Inflammatory macrophage treated with lipopolysaccharide for 4 hours (primary cell): ENCODE measurements around the gene BBS9.
"Not testable (repeated sequence)": the region's sequence is repeated elsewhere in the genome, so short reads cannot be mapped to it uniquely, and the experiment has no call there.

Experiments
- DNase-seq: peaks from one replicate; pipeline ENCODE4 v3.0.0-alpha.2; 2020

BBS9 gene

DNA sequence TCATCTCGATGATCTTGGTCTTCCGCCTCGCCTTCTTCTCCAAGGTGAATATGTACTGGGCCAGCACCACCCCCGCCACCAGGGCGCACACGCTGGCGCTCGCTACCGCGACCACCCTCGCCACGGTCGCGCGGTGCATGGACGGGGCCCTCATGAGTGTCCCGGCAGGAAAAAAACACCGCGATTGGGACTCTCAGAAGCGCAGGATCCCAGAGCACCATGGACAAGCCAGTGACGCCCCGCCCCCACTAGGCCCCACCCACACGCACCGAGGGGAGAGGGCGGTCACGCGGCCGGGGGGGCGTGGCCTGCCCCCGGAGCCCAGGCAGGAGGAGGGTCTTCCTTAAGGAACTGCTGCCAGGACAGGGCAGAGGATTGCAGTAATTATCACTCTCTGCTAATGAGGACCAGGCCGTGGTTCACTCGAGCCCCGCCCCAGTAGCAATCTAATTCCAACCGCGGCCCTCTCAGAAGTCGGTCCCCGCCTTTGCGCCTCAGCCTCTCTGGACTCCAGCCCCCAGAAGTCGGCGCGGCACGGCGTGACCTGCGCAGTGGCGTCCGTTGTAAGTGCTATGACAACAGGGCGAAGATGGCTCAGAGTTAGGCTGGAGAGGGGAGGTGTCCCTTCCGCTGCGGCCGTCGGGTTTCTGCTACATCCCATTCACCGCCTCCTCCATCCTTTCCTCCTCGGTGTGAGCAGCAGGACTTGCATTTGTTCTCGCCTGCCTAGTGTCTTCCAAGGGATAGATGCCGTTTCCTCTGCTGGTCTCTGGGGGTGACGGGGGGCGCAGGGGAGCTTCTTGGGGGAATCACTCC lies at the start of gene BBS9:
BBS9 (plus strand) TSS at position 575 of the 816 bp plus-strand sequence. CDS start 16,689 bp downstream, outside the sequence.
- DNase-seq = peak; percentile 96

- DNase-seq = no peak
Measured at GRCh38 chr7:33079763-33080690, 49.3 kb upstream of the BBS9 start.

- no peak for DNase-seq
Measured at GRCh38 chr7:33087356-33087755, 42.0 kb upstream of the BBS9 start.

DNA sequence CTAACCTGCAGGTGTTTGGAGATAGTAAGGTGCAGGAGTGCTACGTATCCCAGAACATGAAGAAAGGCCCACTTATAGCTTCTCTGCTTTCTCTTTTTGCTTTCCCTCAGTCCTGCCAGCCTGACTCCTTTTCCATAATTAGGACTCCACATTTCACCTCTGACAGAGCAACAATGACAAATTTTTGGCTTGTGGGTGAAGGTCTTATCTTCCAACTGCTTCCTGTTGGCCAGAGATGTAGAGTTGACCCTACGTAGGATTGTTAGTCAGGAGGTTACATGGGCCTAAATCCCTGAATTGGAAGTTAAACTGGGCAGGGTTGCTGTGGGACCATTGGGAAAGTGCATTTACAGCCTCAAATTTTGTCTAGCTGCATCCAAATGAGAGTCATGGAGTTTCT lies 41.5 kb upstream of the BBS9 start:
- DNase-seq = no peak

DNA sequence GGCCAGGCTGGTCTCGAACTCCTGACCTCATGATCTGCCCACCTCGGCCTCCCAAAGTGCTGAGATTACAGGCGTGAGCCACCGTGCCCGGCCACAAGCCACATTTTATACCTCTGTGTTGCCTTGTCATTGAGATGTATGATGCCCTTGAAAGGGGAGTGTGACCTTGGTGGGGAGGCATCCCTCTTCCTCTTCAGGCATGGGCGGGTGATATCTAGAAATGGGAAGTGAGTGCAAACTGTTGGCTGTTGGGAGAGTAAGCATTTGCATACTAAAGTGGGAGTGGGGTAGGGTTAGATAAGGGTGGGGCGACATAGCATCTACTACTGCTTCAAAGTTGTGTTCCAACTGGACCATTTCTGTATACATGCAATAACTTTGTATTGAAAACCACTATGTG lies 40.2 kb upstream of the BBS9 start:
- no peak for DNase-seq

DNA sequence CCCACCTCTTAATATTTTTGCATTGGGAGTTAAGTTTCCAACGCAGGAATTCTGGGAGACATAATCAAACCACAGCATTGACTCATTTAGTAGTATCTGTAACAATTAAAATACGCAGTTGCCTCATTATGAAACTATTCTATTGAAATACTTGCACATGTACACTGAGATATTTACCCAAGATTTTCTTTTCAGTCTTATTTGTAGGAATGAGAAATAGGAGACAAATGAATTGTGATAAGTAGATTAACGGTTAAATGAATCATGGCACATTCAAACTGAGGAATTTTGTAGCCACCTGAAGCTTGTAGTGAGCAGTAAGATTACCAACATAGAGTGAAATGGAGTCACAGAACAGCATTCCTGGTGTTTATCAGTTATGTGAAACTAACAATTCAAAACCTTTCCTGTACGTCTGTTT lies 38.2 kb upstream of the BBS9 start:
- no peak for DNase-seq

DNA sequence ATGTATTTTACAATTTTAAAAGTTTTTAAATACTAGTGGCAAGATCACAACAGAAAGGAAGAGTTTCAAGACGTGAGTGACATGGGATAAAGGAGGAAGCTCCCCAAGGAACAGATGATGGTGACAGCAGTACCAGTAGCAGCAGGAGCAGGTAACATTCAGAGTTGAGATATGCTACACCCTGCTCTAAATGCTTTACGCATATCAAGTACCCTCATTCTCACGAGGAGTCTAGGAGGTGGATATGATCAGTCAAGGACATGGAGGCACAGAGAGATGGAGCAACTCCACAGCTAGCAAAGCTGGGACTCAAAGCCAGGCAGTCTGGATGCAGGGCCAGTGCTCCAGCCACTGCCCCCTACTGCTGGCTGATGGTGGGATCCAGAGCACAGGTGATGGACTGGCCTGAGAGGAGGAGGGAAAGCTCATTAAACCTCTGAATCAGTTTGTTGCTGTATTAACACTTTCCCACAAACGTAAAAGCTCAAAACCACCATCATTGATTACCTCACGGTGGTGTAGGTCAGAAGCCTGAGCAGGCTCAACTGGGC lies 37.6 kb upstream of the BBS9 start:
- DNase-seq = no peak

DNA sequence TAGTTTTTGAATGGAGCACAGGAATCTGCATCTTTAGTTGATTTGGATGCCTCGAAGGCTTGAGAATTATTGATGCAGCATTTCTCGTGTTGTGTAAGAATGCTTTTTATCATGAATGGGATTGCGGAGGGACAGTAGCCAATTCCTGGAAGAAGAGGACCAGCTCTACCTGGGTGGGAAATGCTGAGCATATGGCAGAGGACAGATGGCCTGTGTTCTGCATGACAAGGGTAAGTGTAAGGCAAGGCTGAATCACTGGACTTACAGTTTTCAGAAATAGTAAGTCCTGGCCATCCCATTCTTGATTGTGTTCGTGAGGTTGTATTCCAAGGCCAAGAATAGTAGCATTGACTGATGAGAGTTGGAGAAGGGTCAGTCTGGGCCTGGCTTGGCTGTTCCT lies 36.1 kb upstream of the BBS9 start:
- DNase-seq = no peak

DNA sequence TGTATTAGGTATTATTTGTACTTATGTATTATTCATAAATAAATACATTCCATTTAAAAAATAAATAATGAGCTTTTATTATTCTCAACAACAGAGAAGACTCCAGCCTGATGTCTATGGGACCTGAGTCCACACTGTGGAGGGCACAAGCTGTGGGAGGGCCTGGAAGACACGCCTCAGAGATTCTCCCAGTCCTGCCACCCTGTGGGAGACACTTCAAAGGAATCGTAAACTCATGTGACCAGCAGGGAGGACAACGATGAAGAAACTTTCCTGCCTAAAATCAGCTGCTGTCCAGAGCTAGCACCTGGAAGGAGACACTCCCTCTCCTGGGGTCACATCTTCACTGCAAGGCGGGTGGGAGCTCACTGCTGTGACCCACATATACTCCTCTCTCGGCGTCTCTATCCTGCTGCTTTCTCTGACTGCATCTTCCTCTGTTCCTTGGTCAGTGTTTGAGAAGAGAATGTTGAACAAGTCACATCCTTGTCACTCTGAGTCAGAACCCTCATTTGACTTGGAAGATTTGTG lies 34.6 kb upstream of the BBS9 start:
- not testable (repeated sequence) for DNase-seq

- no peak for DNase-seq
Measured at GRCh38 chr7:33099154-33099940, 30.0 kb upstream of the BBS9 start.

- no peak for DNase-seq
Measured at GRCh38 chr7:33100770-33101169, 28.6 kb upstream of the BBS9 start.

DNA sequence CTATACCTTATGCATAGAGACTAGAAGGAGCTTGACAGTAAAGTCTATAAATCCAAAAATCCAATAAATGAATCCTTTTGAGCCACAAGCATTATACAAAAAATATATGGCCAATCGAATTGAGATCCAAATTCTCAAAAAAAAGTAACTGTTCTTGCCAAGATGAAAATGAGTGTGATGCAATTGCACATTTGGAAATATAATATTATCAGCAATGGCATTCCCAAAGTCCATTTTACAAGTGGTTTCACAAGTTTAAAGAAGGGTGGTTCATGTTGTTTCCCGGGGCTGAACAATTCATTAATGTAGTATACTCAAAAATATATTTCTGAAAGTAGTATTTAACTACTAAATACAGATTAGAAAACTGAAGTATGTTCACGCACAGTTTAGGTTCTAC lies 27.5 kb upstream of the BBS9 start:
- no peak for DNase-seq

GRCh38 chr7:33107136-33108066 lies 22.0 kb upstream of the BBS9 start:
- peak; percentile 35 for DNase-seq

DNA sequence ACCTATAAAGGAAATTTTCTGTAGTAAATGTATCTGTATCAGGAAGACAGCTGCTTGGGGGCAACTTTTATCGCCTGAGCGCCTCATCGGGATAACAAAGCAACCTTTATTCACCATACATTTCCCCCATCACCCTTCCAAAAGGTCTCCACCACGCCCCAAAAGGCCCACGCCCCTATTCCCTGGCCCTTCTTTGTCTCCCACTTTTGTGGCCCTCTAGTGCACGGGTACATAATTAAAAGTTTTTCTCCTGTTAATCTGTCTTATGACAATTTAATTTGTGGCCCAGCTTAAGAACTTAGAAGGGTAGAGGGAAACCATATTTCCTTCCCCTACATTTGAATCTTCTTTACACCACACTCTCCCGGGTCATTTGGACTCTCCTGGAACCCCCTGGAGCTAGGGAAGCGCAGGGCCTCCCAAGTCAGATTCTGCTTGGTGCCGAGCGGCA lies 20.8 kb upstream of the BBS9 start:
- no peak for DNase-seq

DNA sequence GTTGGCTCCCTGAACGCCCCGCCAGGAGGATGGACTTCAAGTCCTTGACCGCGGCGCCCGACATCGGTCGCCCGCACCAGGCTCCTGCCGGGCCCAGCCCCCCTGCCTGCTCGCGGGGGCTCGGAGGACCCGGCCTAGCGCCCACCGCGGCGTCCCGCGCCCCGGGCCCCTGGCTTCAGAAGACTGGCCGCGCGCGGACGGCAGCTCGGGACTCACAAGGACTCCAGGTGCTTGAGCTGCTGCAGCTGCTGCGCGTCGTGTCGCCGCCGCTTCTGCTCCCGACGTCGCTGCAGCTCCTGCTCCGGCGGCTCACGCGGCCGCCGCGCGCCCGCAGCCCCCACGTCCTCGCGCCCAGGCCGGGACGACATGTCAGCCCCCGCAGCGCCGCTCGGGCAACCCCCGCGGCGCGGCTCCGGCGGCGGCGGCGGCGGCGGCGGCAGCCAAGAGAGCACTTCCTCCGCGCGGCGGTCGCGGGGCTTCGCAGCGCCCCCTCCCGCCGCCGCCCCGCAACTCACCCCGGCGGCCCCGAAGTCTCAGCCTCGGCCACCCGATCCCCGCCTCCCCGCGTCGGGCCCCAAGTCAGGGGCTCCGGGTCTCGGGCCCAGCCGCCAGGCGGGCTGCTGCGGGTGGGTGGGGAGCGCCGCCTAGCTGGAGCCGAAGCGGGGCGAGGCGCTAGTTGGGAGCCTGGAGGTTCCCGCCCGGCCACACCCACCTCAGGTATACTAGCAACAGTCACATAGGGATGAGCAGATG lies 20.2 kb upstream of the BBS9 start, which contains the start of gene RP9:
RP9 (minus strand) TSS at position 400 of the 753 bp plus-strand sequence; CDS start at position 368, 32 bp downstream.
- DNase-seq = peak; percentile 74

DNA sequence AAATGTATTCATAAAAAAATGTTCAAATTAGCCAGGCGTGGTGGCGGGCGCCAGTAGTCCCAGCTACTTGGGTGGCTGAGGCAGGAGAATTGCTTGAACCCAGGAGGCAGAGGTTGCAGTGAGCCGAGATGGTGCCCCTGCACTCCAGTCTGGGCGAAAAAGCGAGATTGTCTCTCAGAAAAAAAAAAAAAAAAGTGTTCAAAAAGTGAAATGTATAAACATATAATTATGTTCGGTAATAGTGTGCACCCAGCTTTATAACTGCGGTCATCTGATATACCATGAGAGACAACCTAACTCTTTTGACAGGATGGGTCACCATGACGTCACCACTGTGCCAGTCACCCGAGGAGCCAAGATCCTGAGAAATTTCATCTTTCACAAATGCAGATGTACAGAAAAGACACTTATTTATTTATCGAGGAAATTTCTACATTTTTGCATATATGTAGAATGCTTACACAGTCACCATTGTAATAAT lies 19.6 kb upstream of the BBS9 start:
- DNase-seq = peak; percentile 35

- no peak for DNase-seq
Measured at GRCh38 chr7:33111614-33112013, 17.8 kb upstream of the BBS9 start.

DNA sequence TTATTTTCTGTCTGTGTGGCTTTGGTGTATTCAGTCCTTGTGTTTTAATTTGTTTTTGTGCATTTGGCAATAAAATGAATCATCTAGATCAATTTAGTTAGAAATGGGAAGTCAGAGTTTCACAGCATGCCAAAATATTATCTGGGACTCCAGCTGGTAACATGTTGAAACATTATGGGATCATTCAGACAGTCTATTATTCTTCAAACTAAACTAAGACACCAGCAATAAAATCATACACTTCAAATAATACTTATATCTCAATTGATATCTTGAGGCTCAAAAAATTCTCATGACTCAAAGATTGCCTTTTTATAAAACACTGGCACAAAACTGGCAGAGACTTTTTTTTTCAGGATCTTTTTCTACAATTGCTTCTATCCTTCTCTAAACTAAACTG lies 14.4 kb upstream of the BBS9 start:
- DNase-seq = no peak

DNA sequence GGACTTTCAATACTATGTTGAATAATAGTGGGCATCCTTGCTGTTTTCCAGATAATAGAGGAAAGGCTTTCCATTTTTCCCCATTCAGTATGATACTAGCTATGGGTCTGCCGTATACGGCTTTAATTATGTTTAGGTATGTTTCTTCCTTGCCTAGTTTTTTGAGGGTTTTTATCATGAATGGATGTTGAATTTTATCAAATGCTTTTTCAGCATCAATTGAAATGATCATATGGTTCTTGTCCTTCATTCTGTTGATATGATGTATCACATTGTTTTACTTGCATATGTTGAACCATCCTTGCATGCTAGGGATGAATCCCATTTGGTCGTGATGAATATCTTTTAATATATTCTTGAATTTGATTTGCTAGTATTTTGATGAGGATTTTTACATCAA lies 11.0 kb upstream of the BBS9 start:
- no peak for DNase-seq

DNA sequence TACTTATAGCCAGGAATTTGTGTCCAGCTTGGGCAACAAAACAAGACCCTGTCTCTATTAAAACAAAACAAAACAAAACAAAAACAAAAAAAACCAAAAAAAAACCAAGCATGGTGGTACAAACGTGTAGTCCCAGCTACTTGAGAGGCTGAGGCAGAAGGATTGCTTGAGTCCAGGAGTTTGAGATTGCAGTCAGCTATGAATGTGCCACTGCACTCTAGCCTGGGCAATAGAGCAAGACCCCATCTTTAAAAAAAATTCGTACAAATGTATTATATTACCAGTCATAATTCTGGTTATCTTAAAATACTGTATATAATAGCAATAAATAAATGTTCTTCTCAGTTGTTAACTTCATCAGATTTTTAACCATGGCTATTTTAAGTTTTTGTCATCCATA lies 2.3 kb upstream of the BBS9 start:
- no peak for DNase-seq
